Heart left ventricle (tissue), 13 donors: ENCODE data around the gene LPIN3.

ENCODE experiments used
- CTCF ChIP-seq, 12 donors: fragments of 200-600 bp; sonication (generic) in 4 of 12; IDR thresholded peaks; one replicate each; pipeline versions ENCODE4 v1.5.0 to v1.8.0; 2018 to 2022; ENCODE audit warnings: antibody characterized with exemption in 12 of 12, mild to moderate bottlenecking in 5 of 12
- POLR2A ChIP-seq, 2 donors: fragments of 450-650 bp; IDR thresholded peaks; one replicate each; pipeline ENCODE4 v1.6.1; 2017; ENCODE audit warnings: antibody characterized with exemption in 2 of 2, mild to moderate bottlenecking in 2 of 2, moderate library complexity in 2 of 2
- donor health status: ischemic (EF 13 %, LVEDD 7.1; RV severe dilation, severe dysfunction).
- donor health status: DM: no; HTN: yes; CAD: no.
- donor health status: DM: no; HTN: no; CAD: no.
- donor health status: ischemic (EF 25% LVEDD 6.9; RV normal size, moderate dysfunction).
- donor health status: ischemic (EF 25% LVEDD 5.7; RV mildly dilated, moderate dysfunction).
- donor health status: ischemic (EF 35%, LVEDD 5.7; RV mildly dilated, moderate dysfunction).
- donor health status: nonischemic (EF 11% LVEDD 7.7; RV severe dilation, severe dysfunction).
- donor health status: DM: yes; HTN: yes; CAD: no.
- donor health status: PGD.
- donor health status: ischemic (EF 29% LVEDD 5.4; RV normal size, mild dysfunction).
- donor health status: nonischemic (EF 23%, LVEDD 6.1; RV moderate dilation, normal function).

- TF ChIP-seq POLR2A (IDR thresholded peaks at IDR 0.05) (no peak), CTCF (IDR thresholded peaks at IDR 0.05) (no peak)
Measured at GRCh38 chr20:41314386-41314785, 26.2 kb upstream of the LPIN3 start.
